OCI-LY1 (cell line): ENCODE data around the gene FAM168A.

ENCODE experiments used
- EZH2 ChIP-seq: fragments of 200-600 bp; sonication (generic), shearing (Covaris generic); IDR thresholded peaks from 2 replicates; pipeline ENCODE4 v1.8.0; 2017; ENCODE audit warnings: borderline replicate concordance, mixed run types, mild to moderate bottlenecking, antibody characterized with exemption, low read length, moderate library complexity, mixed read lengths
- TF ChIP-seq, protein P1 (sequence below): fragments of 200-600 bp; sonication (generic), shearing (Covaris generic); IDR thresholded peaks from 2 replicates; pipeline ENCODE4 v1.5.1; 2017; ENCODE audit warnings: mild to moderate bottlenecking, antibody characterized with exemption, low read length, moderate library complexity, mixed read lengths

DNA sequence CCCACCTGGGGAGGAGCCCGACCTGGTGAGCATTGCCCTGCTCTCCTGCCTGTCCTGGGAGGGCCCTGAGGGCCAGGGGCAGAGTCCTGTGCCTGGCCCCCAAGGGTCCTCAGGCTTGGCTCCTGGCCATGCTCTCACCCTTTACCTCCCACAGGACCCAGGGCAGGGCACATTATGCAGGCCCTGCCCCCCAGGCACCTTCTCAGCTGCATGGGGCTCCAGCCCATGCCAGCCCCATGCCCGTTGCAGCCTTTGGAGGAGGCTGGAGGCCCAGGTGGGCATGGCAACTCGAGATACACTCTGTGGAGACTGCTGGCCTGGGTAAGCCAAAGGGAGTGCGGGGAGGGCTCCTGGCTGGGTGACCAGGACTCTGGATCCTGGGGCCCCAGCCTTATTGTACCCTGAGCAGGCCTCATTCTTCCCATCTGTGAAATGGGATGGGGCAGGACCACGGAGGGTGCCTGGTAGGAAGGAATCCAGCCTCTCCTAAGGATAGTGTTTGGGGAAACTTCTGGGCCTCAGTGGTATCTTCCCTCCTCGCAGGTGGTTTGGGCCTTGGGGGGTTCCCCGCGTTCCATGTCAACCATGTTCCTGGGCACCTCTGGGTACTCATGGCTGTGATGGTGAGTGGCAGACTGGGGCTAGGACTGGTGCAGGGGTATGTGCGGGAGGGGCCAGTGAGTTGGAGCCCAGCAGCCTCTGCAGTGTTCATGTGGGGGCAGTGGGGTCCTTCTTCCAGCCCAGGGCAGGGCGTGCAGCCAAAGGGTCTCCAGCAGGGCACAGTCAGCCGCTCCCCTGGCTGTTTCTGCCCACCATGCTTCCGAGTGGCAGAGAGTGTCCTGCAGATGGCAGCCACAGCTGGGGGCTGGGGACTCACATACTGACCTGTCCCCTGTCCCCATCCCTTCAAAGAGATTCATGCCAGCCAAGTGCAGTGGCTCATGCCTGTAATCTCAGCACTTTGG, 207.0 kb downstream of the FAM168A start:
- TF ChIP-seq, protein P1, sequence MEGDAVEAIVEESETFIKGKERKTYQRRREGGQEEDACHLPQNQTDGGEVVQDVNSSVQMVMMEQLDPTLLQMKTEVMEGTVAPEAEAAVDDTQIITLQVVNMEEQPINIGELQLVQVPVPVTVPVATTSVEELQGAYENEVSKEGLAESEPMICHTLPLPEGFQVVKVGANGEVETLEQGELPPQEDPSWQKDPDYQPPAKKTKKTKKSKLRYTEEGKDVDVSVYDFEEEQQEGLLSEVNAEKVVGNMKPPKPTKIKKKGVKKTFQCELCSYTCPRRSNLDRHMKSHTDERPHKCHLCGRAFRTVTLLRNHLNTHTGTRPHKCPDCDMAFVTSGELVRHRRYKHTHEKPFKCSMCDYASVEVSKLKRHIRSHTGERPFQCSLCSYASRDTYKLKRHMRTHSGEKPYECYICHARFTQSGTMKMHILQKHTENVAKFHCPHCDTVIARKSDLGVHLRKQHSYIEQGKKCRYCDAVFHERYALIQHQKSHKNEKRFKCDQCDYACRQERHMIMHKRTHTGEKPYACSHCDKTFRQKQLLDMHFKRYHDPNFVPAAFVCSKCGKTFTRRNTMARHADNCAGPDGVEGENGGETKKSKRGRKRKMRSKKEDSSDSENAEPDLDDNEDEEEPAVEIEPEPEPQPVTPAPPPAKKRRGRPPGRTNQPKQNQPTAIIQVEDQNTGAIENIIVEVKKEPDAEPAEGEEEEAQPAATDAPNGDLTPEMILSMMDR = no peak
- no peak for TF ChIP-seq EZH2
